Upper lobe of right lung (tissue), 1 donor: ENCODE data around the gene AUNIP. TPM values are rescaled to one million over a fixed set of nuclear protein-coding genes. Genes with fewer than 3 reads are reported as not detected.

Experiments used
- ATAC-seq: fragments of 200-7000 bp; cut with Tn5 transposase; one replicate; pipeline ENCODE4 v1.9.1; 2020; ENCODE audit warnings: mild to moderate bottlenecking, moderate library complexity
- DNase-seq: peaks from one replicate; pipeline ENCODE4 v3.0.0-alpha.2; 2020
- H3K27ac ChIP-seq: fragments of 200-600 bp; one replicate; pipeline ENCODE4 v1.8.0; 2022
- H3K27me3 ChIP-seq: fragments of 200-600 bp; one replicate; pipeline ENCODE4 v1.8.0; 2022; ENCODE audit warnings: mild to moderate bottlenecking
- H3K36me3 ChIP-seq: fragments of 200-600 bp; one replicate; pipeline ENCODE4 v1.8.0; 2022
- H3K4me1 ChIP-seq: fragments of 200-600 bp; one replicate; pipeline ENCODE4 v1.8.0; 2022
- H3K4me3 ChIP-seq: fragments of 200-600 bp; one replicate; pipeline ENCODE4 v1.8.0; 2022; ENCODE audit warnings: mild to moderate bottlenecking
- H3K9me3 ChIP-seq: fragments of 200-600 bp; one replicate; pipeline ENCODE4 v1.8.0; 2022
- CTCF ChIP-seq: fragments of 200-600 bp; IDR thresholded peaks from one replicate; pipeline ENCODE4 v1.8.0; 2022; ENCODE audit warnings: antibody characterized with exemption
- intact Hi-C: fragments of 100-400 bp; cut with DNase I; formaldehyde crosslinking; loops from one replicate; pipeline ENCODE4 v1.11.0; 2022
- total RNA-seq: library from RNA; stranded (reverse); fragmentation: NEBNext Ultra II Directional; extraction: Animal tissue kit (Norgen Biotek cat#: 25700); gene quantifications from one replicate; pipeline ENCODE4 v1.2.1, GENCODE V29; 2021
- donor health status: DM: no; HTN: yes; CAD: no; lungs with severe emphysema.

AUNIP gene
- total RNA-seq, 1 donor from 2014 or later: not detected

GRCh38 chr1:25905680-25906643 lies 46.7 kb upstream of the AUNIP start, which contains the start of gene STMN1:
Gene STMN1, minus strand, starts transcription at chr1:25906419. Its CDS starts 1,743 bp downstream, at chr1:25904676.
- Histone ChIP-seq H3K27me3 (no peaks in the 10 kb centered on the region), H3K4me1 (peaks cover 18% of the 10 kb centered on the region), H3K27ac (no peak within 1 kb of the TSS), H3K9me3 (no peaks in the 10 kb centered on the region), H3K36me3 (peaks cover 4% of the 10 kb centered on the region), H3K4me3 (peak within 1 kb of the TSS; percentile 72)
- TF ChIP-seq CTCF: no peak
- intact Hi-C loops: no loop called here
- DNase-seq (peak; percentile 93), ATAC-seq (peak; percentile 95)

GRCh38 chr1:25904943-25905679 lies 45.9 kb upstream of the AUNIP start:
- Histone ChIP-seq H3K27me3 (no peaks in the 10 kb centered on the region), H3K27ac (no peak overlapping the region), H3K36me3 (peaks cover 13% of the 10 kb centered on the region), H3K4me3 (peak overlapping the region; percentile 72), H3K9me3 (no peaks in the 10 kb centered on the region), H3K4me1 (peaks cover 18% of the 10 kb centered on the region)
- intact Hi-C loops: no loop called here
- ATAC-seq (peak; percentile 96), DNase-seq (peak; percentile 96)
- TF ChIP-seq CTCF: no peak

- no peak for TF ChIP-seq CTCF
- peaks cover 18% of the 10 kb centered on the region for H3K4me1 ChIP-seq
- no peaks in the 10 kb centered on the region for H3K27me3 ChIP-seq
- intact Hi-C loops: no loop called here
- ATAC-seq (no peak), DNase-seq (no peak)
- H3K27ac ChIP-seq: no peak overlapping the region
- H3K9me3 ChIP-seq: no peaks in the 10 kb centered on the region
- H3K36me3 ChIP-seq: peaks cover 18% of the 10 kb centered on the region
- H3K4me3 ChIP-seq: no peak overlapping the region
Measured at GRCh38 chr1:25903986-25904385, 44.7 kb upstream of the AUNIP start.

- no peak for TF ChIP-seq CTCF
- intact Hi-C loops: no loop called here
- no peak overlapping the region for H3K27ac ChIP-seq
- H3K4me3 ChIP-seq: no peak overlapping the region
- no peaks in the 10 kb centered on the region for H3K27me3 ChIP-seq
- H3K36me3 ChIP-seq: peaks cover 18% of the 10 kb centered on the region
- H3K4me1 ChIP-seq: peaks cover 18% of the 10 kb centered on the region
- no peaks in the 10 kb centered on the region for H3K9me3 ChIP-seq
- no peak for ATAC-seq
- no peak for DNase-seq
Measured at GRCh38 chr1:25902462-25902861, 43.2 kb upstream of the AUNIP start.

GRCh38 chr1:25900219-25900618 lies 41.0 kb upstream of the AUNIP start:
- Histone ChIP-seq H3K27me3 (no peaks in the 10 kb centered on the region), H3K4me3 (no peak overlapping the region), H3K4me1 (peaks cover 18% of the 10 kb centered on the region), H3K9me3 (no peaks in the 10 kb centered on the region), H3K27ac (no peak overlapping the region), H3K36me3 (peaks cover 18% of the 10 kb centered on the region)
- DNase-seq: no peak
- TF ChIP-seq CTCF: no peak
- intact Hi-C loops: no loop called here
- ATAC-seq: no peak
